Ascending aorta (tissue), 2 donors: ENCODE data around the gene MAN2B2. TPM values are rescaled to one million over a fixed set of nuclear protein-coding genes. Genes with fewer than 3 reads are reported as not detected.

ENCODE experiments used
- DNase-seq, 2 donors: peaks; one replicate each; pipeline ENCODE4 v3.0.0-alpha.2; 2019; ENCODE audit warnings: low spot score in 2 of 2
- H3K27ac ChIP-seq, 2 donors: fragments of 200-600 bp; sonication (generic); one replicate each; pipeline ENCODE4 v1.5.1; 2016 to 2017; ENCODE audit warnings: mild to moderate bottlenecking in 1 of 2
- H3K27me3 ChIP-seq: fragments of 200-600 bp; sonication (generic); one replicate; pipeline ENCODE4 v1.5.1; 2017
- H3K36me3 ChIP-seq, 2 donors: fragments of 200-600 bp; sonication (generic); one replicate each; pipeline ENCODE4 v1.5.1; 2016
- H3K4me1 ChIP-seq, 2 donors: fragments of 200-600 bp; sonication (generic); one replicate each; pipeline ENCODE4 v1.5.1; 2016 to 2017; ENCODE audit warnings: mild to moderate bottlenecking in 1 of 2
- H3K4me3 ChIP-seq, 2 donors: fragments of 200-600 bp; sonication (generic); one replicate each; pipeline ENCODE4 v1.5.1; 2016 to 2017; ENCODE audit warnings: mild to moderate bottlenecking in 1 of 2
- H3K9me3 ChIP-seq, 2 donors: fragments of 200-600 bp; sonication (generic); one replicate each; pipeline ENCODE4 v1.5.1; 2016
- intact Hi-C: fragments of 100-400 bp; cut with DNase I; formaldehyde crosslinking; loops from one replicate; pipeline ENCODE4 v1.15.1; 2023
- total RNA-seq: library from RNA; depleted of rRNA; stranded (reverse); fragments of >200 nt; gene quantifications from one replicate; pipeline ENCODE4 v1.1.0, GENCODE V29; 2016
- TF ChIP-seq, protein P1 (sequence below), 3 experiments: fragments of 200-600 bp in 2 of 3; fragments of 450-650 bp in 1 of 3; sonication (generic) in 2 of 3; IDR thresholded peaks; one replicate each; pipeline ENCODE4 v1.5.1; 2016 to 2019; ENCODE audit warnings: antibody characterized with exemption in 3 of 3, mild to moderate bottlenecking in 1 of 3, moderate library complexity in 1 of 3

Gene MAN2B2
- total RNA-seq, 1 donor from 2014 or later: 47.8 TPM

DNA sequence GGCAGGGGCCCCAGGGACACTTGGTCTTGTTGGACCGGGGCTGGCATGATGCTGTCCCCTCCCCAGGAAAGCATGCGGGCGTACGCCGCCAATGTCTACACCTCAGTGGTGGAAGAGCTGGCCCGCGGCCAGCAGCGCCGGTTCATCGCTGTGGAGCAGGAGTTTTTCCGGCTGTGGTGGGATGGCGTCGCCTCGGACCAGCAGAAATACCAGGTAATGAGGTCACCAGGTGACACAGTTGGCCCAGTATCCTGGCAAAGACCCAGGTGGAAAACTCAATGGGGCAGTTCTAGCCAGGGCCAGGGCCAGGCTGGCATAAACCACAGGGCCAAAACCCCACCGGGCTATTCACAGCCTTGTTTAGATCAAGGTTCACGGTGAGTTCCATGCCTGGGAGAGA lies 1.5 kb downstream of the MAN2B2 start:
- peaks cover 7 to 13% of the 10 kb centered on the region in 2 donors for H3K4me1 ChIP-seq
- H3K27me3 ChIP-seq: no peaks in the 10 kb centered on the region
- H3K9me3 ChIP-seq: no peaks in the 10 kb centered on the region
- peaks cover 19 to 38% of the 10 kb centered on the region in 2 donors for H3K36me3 ChIP-seq
- TF ChIP-seq, protein P1, sequence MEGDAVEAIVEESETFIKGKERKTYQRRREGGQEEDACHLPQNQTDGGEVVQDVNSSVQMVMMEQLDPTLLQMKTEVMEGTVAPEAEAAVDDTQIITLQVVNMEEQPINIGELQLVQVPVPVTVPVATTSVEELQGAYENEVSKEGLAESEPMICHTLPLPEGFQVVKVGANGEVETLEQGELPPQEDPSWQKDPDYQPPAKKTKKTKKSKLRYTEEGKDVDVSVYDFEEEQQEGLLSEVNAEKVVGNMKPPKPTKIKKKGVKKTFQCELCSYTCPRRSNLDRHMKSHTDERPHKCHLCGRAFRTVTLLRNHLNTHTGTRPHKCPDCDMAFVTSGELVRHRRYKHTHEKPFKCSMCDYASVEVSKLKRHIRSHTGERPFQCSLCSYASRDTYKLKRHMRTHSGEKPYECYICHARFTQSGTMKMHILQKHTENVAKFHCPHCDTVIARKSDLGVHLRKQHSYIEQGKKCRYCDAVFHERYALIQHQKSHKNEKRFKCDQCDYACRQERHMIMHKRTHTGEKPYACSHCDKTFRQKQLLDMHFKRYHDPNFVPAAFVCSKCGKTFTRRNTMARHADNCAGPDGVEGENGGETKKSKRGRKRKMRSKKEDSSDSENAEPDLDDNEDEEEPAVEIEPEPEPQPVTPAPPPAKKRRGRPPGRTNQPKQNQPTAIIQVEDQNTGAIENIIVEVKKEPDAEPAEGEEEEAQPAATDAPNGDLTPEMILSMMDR (IDR thresholded peaks at IDR 0.05): no peak
- no peak overlapping the region for H3K4me3 ChIP-seq
- peak overlapping the region in 1 of 2 donors; percentile 69 for H3K27ac ChIP-seq
- intact Hi-C loops: loop anchor here (10.0 kb wide), 5 partner anchors 98 to 528 kb away; partner anchors contain the start of gene TADA2B
- DNase-seq: no peak

DNA sequence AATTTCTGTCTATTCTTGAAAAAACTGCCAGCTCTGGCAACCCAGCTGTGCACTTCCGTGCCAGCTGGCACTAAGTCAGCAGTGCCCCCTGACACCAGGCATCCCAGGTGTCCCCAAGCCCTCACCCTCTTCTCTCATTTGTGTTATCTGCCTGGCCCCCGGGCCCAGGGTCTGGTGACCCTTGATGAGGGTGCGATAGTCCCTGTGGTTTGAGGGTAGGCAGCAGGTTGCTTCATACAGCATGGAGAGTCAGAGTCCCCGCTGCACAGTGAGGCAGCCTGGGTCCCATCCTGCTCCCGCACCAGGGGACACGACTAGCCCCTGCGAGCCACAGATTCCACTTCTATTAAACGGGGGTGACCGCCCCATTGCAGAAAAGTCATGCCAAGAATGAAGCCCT lies 1.9 kb downstream of the MAN2B2 start:
- peaks cover 23 to 42% of the 10 kb centered on the region in 2 donors for H3K36me3 ChIP-seq
- TF ChIP-seq, protein P1 (IDR thresholded peaks at IDR 0.05): no peak

DNA sequence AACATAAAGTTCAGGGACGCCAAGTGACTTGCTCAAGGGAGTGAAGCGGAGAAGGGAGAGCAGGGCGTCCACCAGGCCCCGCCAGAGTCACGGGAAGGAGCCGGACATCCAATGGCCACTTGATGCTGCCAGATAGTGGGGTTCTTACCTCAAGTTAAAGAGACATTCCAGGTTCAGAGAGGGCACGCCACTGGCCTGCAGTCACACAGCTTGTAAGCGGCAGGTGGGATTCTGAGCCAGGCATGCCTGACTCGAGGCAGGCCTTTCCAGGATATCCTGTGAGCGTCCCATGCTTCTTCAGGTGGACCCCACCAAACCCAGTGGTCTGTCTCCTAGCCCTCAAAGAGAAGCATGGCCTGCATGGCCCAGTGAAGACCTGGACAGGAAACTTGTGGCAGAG lies 2.4 kb downstream of the MAN2B2 start:
- Histone ChIP-seq H3K4me1 (peaks cover 7 to 13% of the 10 kb centered on the region in 2 donors), H3K4me3 (no peak overlapping the region), H3K27ac (no peak overlapping the region), H3K9me3 (no peaks in the 10 kb centered on the region), H3K36me3 (peaks cover 26 to 47% of the 10 kb centered on the region in 2 donors), H3K27me3 (no peaks in the 10 kb centered on the region)
- TF ChIP-seq, protein P1 (IDR thresholded peaks at IDR 0.05): no peak
- intact Hi-C loops: loop anchor here (10.0 kb wide), 5 partner anchors 97 to 527 kb away; partner anchors contain the start of gene TADA2B
- DNase-seq: no peak

More for the DNA sequence above, 1.9 kb downstream of the MAN2B2 start:
- Histone ChIP-seq H3K27ac (no peak overlapping the region), H3K4me1 (peaks cover 7 to 13% of the 10 kb centered on the region in 2 donors), H3K4me3 (no peak overlapping the region), H3K27me3 (no peaks in the 10 kb centered on the region), H3K9me3 (no peaks in the 10 kb centered on the region)
- intact Hi-C loops: loop anchor here (10.0 kb wide), 5 partner anchors 98 to 528 kb away; partner anchors contain the start of gene TADA2B
- no peak for DNase-seq

DNA sequence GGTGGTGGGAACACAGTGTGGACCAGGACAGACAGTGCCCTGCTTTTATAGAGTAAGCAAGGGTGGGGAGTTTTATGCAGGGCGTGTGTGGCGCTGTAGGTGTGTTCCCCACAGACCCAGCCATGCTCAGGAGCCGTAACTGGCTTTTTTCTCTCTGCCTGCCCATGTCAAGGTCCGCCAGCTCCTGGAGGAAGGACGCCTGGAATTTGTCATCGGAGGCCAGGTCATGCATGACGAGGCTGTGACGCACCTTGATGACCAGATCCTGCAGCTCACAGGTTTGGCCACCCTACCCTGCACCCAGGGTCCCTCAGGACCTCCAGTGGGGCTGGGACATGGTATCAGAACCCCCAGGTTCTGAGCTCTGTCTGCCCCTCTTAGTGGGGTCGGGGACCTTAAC lies 3.2 kb downstream of the MAN2B2 start:
- intact Hi-C loops: loop anchor here (10.0 kb wide), 5 partner anchors 97 to 527 kb away; partner anchors contain the start of gene TADA2B
- Histone ChIP-seq H3K4me3 (no peak overlapping the region), H3K9me3 (no peaks in the 10 kb centered on the region), H3K36me3 (peaks cover 31 to 55% of the 10 kb centered on the region in 2 donors), H3K27ac (no peak overlapping the region), H3K4me1 (peaks cover 7 to 13% of the 10 kb centered on the region in 2 donors), H3K27me3 (no peaks in the 10 kb centered on the region)
- DNase-seq: no peak
- TF ChIP-seq, protein P1 (IDR thresholded peaks at IDR 0.05): no peak

DNA sequence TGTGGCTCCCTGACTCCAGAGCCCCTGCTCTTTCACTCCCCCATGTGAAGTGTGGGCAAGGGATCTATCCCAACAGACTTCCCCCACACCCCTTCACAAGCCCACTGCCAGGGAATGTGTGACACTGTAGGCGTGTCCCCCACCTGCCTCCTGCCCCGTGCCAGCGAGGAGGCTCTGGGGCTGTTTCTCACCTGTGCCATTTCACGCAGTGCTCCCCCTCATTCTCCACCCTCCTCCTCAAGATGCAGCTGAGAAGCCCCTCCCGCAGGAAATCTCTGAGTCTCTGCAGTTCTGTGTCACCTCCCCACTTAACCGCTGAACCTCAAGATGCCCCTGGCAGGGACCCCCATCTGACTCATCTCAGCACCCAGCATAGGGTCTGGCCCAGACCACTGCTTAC lies 5.4 kb downstream of the MAN2B2 start:
- DNase-seq: no peak
- no peaks in the 10 kb centered on the region for H3K27me3 ChIP-seq
- no peak overlapping the region for H3K4me3 ChIP-seq
- TF ChIP-seq, protein P1 (IDR thresholded peaks at IDR 0.05): no peak
- intact Hi-C loops: no loop called here
- H3K27ac ChIP-seq: no peak overlapping the region
- no peaks in the 10 kb centered on the region for H3K9me3 ChIP-seq
- peaks cover 6 to 7% of the 10 kb centered on the region in 2 donors for H3K4me1 ChIP-seq
- peaks cover 31 to 76% of the 10 kb centered on the region in 2 donors for H3K36me3 ChIP-seq
